K562 (cell line): ENCODE measurements around the gene OR51G1. TPM values are rescaled to one million over a fixed set of nuclear protein-coding genes. Genes with fewer than 3 reads are reported as not detected.

ENCODE experiments used
- ARID2 ChIP-seq: fragments of 450-650 bp; IDR thresholded peaks from 2 replicates; pipeline ENCODE4 v1.6.1; 2017; ENCODE audit warnings: antibody characterized with exemption, mild to moderate bottlenecking
- CBFA2T3 ChIP-seq: fragments of 450-650 bp; IDR thresholded peaks from 2 replicates; pipeline ENCODE4 v1.6.1; 2017
- CTBP1 ChIP-seq: fragments of 450-650 bp; IDR thresholded peaks from 2 replicates; pipeline ENCODE4 v1.6.1; 2016; ENCODE audit warnings: borderline replicate concordance
- DIDO1 ChIP-seq: fragments of 450-650 bp; IDR thresholded peaks from 2 replicates; pipeline ENCODE4 v1.6.1; 2016; ENCODE audit warnings: low read depth, missing biosample characterization, missing genetic modification characterization
- E2F8 ChIP-seq: fragments of 450-650 bp; IDR thresholded peaks from 2 replicates; pipeline ENCODE4 v1.7.1; 2018; ENCODE audit warnings: mild to moderate bottlenecking, low read depth; ENCODE audit not compliant: partially characterized antibody
- FOXA1 ChIP-seq: fragments of 450-650 bp; IDR thresholded peaks from 2 replicates; pipeline ENCODE4 v1.6.1; 2016; ENCODE audit warnings: mild to moderate bottlenecking, borderline replicate concordance
- IRF2 ChIP-seq: sonication (generic); formaldehyde crosslinking; IDR thresholded peaks from 2 replicates; pipeline ENCODE4 v1.8.1; 2022; ENCODE audit warnings: mild to moderate bottlenecking, missing genetic modification reagents
- SFPQ ChIP-seq: fragments of 200-400 bp; formaldehyde crosslinking; IDR thresholded peaks from 2 replicates; pipeline ENCODE4 v1.6.1; 2017; ENCODE audit warnings: mild to moderate bottlenecking, low read depth, low read length, moderate library complexity
- SRF ChIP-seq, 2 experiments: fragments of 250-450, 450-650 bp in 1 of 2; sonication (Bioruptor Pico) in 1 of 2; sonication (generic) in 1 of 2; formaldehyde crosslinking; IDR thresholded peaks; 2 replicates each; pipeline versions ENCODE4 v1.5.0 to v1.5.1; 2020 to 2022; ENCODE audit warnings: mild to moderate bottlenecking in 1 of 2, missing genetic modification reagents in 1 of 2
- TGIF2 ChIP-seq: sonication (generic); formaldehyde crosslinking; IDR thresholded peaks from 2 replicates; pipeline ENCODE4 v1.8.1; 2022; ENCODE audit warnings: mild to moderate bottlenecking, missing genetic modification reagents, moderate library complexity
- TRIM24 ChIP-seq, 2 experiments: fragments of 450-650 bp; IDR thresholded peaks; 2 replicates each; pipeline ENCODE4 v1.6.1; 2016
- ZNF282 ChIP-seq: sonication (generic); formaldehyde crosslinking; IDR thresholded peaks from 2 replicates; pipeline ENCODE4 v1.8.1; 2023; ENCODE audit warnings: missing genetic modification reagents
- ZNF407 ChIP-seq: fragments of 450-650 bp; IDR thresholded peaks from 2 replicates; pipeline ENCODE4 v1.6.1; 2016; ENCODE audit warnings: low read depth
- polyA plus RNA-seq, 8 experiments: library from polyadenylated mRNA; depleted of rRNA in 4 of 8; stranded (reverse) in 5 of 8; unstranded in 3 of 8; fragments of >200 nt; fragmentation: Nextera tagmentation in 2 of 8; fragmentation: Illumina TruSeq in 1 of 8; extraction: Ambion mirVana in 2 of 8; extraction: Trizol in 1 of 8; gene quantifications; 2 replicates each; pipeline versions ENCODE4 v1.2.1 to v1.2.3, GENCODE V29; 2011 to 2014; ENCODE audit warnings: inconsistent platforms in 1 of 8, missing spikeins in 1 of 8
- total RNA-seq, 7 experiments: library from RNA; depleted of rRNA in 6 of 7; stranded (reverse); fragments of >200 nt in 6 of 7; fragmentation: Illumina TruSeq in 2 of 7; extraction: Trizol in 2 of 7; gene quantifications; 2 replicates each; pipeline versions ENCODE4 v1.2.1 to v1.2.3, GENCODE V29; 2011 to 2021; ENCODE audit warnings: low replicate concordance in 1 of 7
- TF ChIP-seq, protein P1 (sequence below): IDR thresholded peaks from 3 replicates; pipeline ENCODE4 v1.6.1; 2011; ENCODE audit warnings: borderline replicate concordance, mild to moderate bottlenecking; ENCODE audit not compliant: insufficient read length, insufficient read depth

OR51G1 gene
- total and polyA plus RNA-seq, 9 of the 15 experiments (the other 6 are each of a cell fraction or from before 2014, with no cell fraction given): not detected

GRCh38 chr11:4890279-4890678, 33.9 kb downstream of the OR51G1 start (continued):
- TF ChIP-seq ARID2 (no peak), IRF2 (CRISPR knock-in tag) (no peak), E2F8 (no peak), CBFA2T3 (no peak; the same call in 1 of the 2 replicates), DIDO1 (peak; percentile 22; the same call in 1 of the 2 replicates), CTBP1 (no peak), TGIF2 (CRISPR knock-in tag) (no peak), TRIM24 (IDR thresholded peaks at IDR 0.05) (peak in 1 of 2 experiments; percentile 20; a peak in 1 of 4 replicates), FOXA1 (no peak), SFPQ (no peak), ZNF407 (no peak), SRF (CRISPR knock-in tag; IDR thresholded peaks at IDR 0.05) (peak; percentile 94 to 98), ZNF282 (CRISPR knock-in tag) (no peak)
- TF ChIP-seq, protein P1, sequence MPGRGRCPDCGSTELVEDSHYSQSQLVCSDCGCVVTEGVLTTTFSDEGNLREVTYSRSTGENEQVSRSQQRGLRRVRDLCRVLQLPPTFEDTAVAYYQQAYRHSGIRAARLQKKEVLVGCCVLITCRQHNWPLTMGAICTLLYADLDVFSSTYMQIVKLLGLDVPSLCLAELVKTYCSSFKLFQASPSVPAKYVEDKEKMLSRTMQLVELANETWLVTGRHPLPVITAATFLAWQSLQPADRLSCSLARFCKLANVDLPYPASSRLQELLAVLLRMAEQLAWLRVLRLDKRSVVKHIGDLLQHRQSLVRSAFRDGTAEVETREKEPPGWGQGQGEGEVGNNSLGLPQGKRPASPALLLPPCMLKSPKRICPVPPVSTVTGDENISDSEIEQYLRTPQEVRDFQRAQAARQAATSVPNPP: no peak
